ENCODE data around the gene WFDC6. TPM values are rescaled to one million over a fixed set of nuclear protein-coding genes. Genes with fewer than 3 reads are reported as not detected.

WFDC6 gene
- total RNA-seq, 2 experiments from 2014 or later: not detected

DNA sequence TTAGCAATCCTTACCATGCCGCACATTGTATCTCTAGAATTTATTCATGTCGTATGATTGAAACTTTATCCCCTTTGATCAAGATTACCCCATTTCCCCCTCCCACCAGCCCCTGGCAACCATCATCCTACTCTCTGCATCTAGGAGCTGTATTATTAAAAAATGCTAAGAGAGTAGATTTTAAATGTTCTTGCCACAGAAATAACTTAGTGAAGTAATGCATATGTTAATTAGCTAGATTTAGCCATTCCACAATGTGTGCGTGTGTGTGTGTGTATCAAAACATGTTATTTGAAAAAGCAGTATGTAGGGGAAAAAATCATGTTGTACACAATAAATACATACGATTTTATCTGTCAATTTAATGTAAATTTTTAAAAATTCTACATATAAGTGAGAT lies 12.0 kb downstream of the WFDC6 start:
- ChIA-PET CTCF (interaction anchor here (0.7 kb wide), 1 partner anchor 264 kb away, joined by 3 read pairs; no protein-coding TSS in a partner anchor), POLR2A (no interaction called here)

DNA sequence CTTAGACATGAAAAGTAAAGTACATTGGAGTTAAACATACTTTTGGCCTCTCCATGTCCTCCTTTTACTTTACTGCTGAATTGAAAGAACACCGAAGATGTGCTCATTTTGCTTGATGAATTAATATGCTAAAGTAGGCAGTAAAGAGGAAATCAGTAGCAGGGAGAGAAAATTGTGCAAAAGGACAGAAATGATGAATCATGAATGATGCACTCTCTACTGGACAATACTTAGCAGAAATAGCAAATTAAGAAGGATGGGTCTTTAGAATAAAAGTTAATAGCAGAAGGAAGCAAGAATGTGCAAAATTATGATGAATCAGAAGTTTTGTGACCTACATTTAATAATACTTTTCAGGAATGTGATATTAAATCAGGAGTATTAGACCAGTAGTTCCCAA lies 15.5 kb downstream of the WFDC6 start:
- CTCF ChIA-PET: no interaction called here
- POLR2A ChIA-PET: no interaction called here

DNA sequence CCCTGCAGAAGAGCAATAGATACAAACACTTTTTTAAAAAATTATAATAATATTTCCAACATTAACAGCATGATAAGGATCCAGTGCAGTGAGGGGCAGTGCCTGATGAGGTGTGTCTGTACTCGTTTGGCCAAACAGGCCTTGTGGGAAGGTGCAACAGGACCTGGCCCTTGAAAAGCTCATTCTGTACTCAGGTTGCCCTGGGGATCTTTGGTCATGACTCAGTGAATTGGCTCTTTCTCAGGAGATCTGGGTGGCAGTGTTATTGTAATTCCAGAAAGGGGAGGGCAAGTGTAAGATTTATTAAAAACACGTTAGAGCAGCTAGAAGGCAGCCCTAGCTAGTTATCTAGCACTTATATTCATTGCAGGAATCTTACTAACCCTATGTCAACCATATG lies 21.0 kb downstream of the WFDC6 start:
- ChIA-PET POLR2A (no interaction called here), CTCF (no interaction called here)

DNA sequence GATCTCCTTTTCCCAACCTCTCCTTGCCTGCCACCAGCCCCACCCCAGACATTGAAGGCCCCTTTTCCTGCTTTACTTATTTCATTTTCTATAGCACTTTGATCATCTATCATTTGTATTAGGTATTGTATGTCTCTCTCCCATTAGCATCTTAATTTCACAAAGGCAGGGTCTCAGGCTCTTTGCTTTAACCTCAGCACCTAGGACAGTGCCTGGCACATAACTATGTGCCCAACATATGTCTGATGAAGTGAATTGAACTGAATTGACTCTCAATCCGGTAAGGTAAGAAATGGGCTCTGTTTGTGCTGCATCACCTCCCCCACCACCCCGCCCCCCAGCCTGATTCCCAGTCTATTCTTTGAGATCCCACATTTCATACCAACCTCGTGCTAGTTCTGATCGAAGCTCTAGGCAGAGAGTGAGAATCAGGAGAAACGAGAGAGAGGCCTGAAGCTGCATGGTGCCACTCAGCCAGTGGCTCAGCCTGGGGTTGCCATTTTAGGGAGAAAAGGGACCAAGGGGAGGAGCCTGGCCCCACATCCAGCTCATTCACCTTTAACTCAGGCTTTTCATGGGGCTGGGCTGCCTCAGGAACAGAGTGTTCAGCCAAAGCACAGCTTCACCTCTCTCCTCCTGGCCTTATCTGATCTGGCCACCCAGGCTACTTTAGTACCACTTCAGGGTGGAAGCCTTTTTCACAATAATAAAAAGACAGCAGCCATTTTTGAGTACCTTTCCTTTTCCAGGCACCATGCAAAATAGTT lies 24.0 kb downstream of the WFDC6 start, which contains the start of gene SPINT3:
Gene SPINT3, minus strand, starts transcription at position 476 of the 767 bp plus-strand sequence. Its CDS starts 14 bp downstream, at position 462.
- POLR2A ChIA-PET: no interaction called here
- CTCF ChIA-PET: interaction anchor here (1.4 kb wide), 1 partner anchor 10 kb away, joined by 3 read pairs; no protein-coding TSS in a partner anchor

DNA sequence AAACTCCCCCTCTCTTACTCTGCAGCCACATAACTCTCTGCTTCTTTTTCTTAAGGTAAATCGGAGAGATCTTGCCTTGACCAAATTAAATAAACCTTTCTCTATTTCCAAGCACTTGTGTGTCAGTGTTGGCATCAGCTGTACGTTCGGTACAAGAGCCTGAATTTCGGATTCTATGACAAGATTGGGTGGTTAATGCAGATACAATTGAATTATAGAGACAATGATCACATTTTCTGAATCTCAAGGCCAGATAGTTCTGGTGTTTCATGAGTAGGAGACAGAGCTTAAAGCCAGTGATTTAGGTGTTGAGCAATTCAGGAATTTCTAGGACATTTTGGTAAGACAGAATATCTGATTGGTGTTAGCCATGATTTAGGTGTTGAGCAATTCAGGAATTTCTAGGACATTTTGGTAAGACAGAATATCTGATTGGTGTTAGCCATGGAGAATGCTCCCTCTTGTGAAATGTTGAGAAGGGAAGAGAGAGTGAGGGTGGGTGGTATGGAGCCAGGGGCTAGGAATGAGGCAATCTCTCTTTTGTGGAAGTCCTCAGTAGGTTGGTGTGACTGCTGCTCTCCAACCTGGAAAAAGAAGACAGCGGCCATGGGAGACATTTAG lies 28.9 kb downstream of the WFDC6 start:
- CTCF ChIA-PET: no interaction called here

DNA sequence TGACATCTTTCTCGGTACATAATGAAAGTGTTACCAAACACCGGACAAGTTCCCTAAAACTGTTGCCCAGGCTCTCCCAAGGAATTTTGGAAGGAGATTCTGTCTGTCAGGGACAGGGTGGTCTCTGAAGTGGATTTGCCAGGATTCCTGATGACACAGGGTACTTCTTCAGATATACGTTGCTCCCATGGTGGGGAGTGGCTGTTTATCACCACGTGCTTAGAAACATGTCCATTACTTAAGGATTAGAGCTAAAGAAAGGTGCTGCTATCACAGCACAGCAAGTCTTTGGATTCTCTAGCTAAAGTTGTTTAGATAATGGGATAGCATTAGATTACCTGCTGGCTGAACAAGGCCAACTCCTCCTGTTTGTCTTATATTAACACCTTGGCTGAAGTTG lies 30.2 kb downstream of the WFDC6 start:
- ChIA-PET POLR2A (no interaction called here), CTCF (no interaction called here)

More for the DNA sequence above, 28.9 kb downstream of the WFDC6 start:
- POLR2A ChIA-PET: no interaction called here

DNA sequence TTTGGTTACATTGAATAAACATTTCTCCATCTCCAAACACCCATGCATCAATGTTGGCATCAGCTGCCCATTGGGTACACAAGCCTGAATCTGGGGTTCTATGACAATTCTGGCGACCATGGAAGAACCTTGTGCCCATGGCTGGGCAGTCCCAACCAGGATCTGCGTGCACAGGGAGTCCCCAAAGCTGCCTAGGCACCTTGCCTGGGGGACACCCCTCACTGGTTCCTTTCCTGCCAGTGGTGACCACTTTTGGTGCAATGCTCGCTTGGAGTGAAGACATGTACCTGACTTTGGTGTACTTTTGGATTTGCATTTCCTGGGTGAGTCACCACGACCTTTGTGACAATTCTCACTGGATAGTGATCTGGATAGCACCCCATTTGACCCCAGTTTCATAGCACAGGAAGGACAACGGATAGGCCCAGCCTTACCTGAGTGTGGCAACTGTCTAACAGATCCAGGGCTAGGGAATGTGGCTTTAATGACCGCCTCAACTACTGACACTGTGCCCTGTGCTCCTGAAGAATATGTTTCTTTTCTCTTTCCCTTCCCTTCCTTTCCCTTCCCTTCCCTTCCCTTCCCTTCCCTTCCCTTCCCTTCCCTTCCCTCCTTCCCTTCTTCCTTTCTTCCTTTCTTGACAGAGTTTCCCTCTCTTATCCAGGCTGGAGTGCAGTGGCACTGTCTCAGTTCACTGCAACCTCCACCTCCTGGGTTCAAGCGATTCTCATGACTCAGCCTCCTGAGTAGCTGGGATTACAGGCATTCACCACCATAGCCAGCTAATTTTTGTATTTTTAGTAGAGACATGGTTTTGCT lies 31.0 kb downstream of the WFDC6 start:
- POLR2A ChIA-PET: no interaction called here
- CTCF ChIA-PET: no interaction called here

DNA sequence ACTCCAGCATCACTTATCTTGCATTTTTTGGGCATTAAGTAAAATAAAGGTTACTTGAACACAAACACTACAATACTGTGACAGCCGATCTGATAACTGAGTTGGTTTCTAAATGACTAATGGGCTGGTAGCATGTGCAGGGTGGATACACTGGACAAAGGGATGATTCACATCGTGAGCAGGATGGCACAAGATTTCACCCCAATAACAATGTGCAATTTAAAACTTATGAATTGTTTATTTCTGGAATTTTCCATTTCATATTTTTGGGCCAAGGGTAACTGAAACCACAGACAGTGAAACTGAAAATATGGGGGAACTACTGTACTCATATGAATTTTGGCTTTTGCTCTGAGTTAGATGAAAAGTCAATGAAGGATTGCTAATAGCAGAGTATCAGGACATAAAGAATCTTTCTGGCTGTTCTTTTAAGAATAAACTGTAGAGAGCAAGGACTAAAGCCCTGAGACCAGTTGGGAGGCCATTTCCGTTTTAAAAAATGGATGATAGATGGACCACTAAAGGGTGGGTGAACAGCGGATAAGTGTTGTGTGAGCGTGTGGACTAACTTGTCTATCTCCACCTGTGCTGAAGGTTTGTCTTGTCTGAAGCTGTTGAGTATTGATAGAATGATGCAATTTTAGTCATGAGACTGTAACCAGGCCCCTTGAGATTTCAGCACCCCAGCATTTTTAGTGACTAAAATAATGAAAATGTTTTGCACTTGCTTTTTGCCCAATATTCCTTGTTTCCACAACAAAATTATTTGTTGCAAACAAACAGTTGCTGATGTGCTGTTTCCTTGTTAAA lies 32.1 kb downstream of the WFDC6 start:
- CTCF ChIA-PET: no interaction called here
- POLR2A ChIA-PET: no interaction called here

DNA sequence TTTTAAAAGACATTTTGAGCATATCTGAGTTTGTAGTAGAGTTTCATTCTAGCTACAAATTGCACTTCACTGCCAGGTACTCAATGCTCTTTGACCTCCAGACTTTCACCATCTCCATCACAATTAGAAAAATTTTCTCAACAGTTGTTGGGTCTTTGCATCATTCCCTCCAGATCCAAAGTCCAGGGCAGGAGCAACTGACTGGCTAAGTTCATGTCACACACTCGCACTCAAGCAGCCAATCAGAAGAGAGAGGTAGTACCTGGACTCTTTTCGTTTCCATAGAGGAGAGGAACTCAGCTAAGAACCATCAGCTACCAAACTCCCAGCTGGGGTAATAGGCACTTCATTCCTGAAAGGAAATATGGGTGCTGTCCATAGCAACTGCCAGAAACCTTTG lies 32.9 kb downstream of the WFDC6 start:
- ChIA-PET CTCF (no interaction called here), POLR2A (no interaction called here)

DNA sequence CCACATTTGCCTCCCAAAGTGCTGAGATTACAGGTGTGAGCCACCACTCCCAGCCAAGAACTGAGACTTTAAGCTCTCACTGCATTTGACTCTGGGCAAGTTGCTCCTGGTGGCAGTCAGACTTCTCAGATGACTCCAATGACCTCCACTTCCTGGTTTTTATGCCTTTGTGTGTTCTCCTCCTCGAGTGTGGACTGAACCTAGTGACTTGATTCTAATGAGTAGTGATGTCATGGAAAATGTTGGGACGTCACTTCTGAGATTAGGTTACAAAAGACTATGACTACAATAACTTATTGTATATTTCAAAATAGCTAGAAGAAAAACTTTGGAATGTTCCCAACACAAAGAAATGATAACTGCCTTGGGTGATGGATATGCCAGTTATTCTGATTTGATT lies 35.9 kb downstream of the WFDC6 start:
- CTCF ChIA-PET: no interaction called here
- POLR2A ChIA-PET: no interaction called here

DNA sequence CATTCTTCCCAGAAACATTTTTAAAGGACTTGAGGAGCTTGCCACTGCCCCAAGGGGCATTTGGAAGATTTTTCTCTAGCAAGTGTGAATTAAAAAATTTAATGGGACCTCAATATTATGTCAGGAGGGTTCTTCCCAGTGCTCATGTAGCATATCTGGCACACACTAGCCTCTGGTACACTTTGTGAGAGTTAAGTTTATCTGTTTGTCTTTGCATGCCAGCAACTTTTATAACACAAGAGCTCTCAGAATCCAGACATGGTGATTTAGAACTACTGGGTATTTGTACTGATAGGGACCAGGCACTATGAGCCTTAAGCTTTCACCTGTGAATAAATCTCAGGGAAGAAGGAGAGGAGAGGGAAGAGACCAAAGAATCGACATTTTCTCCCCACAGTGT lies 36.7 kb downstream of the WFDC6 start:
- ChIA-PET POLR2A (no interaction called here), CTCF (no interaction called here)

DNA sequence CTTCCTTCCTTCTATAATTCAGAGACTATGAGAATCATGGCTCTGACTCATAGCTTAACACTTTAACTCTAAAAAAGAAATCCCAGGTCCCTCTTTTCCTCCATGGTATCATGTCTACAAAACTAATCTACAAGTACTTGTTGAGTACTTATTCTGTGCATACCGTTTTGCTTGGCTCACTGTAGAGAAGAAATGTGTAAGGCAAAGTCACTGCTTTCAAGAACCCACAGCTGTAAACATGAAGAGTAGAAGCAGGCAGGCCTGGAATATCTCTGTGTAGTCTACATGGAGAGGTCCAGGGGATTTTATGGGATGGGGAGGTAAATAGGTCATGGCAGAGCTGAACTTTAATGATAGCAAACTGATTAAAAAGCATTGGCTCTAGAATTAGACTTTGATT lies 37.7 kb downstream of the WFDC6 start:
- CTCF ChIA-PET: no interaction called here
- POLR2A ChIA-PET: no interaction called here

DNA sequence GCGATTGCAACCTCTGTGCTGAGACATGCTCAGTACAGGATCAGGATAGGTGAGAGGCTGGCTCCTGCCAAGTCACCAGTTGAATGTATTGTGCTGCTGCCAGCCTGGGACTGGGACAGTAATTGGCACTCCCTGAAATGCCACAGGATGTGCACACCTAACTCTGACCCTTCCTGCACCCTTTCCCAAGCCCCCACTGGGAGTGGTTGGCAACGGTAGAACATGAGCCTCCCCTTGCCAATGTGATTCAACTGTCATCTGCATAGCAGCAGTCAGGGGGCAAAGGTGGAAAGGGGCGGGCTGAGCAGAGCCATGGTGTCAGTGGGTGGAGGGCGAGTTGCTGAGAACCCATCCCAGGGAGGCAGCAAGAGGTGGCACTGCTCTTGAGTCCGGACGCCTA lies 39.3 kb downstream of the WFDC6 start:
- POLR2A ChIA-PET: no interaction called here
- CTCF ChIA-PET: no interaction called here

DNA sequence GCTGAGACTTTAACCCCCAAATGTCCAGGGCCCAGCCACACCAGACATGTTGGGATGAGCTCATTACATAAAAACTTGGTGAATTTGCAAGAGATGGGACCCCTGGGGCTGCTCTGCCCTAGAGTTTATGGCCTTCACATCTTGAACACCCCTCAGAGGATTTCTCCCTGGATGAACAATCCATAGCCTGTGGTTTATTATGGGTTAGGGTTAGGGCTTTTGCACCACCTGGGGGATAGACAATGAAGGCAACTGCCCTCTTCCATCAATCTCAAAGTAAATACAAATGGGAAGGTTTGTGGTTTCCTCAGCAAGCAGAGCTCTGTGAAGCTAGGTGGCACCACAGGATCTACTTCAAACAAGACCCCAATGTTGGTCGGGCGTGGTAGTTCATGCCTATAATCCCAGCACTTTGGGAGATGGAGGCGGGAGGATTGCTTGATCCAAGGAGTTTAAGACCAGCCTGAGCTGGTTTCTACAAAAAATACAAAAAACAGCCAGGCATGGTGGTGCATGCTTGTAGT lies 41.2 kb downstream of the WFDC6 start:
- POLR2A ChIA-PET: no interaction called here
- CTCF ChIA-PET: no interaction called here

DNA sequence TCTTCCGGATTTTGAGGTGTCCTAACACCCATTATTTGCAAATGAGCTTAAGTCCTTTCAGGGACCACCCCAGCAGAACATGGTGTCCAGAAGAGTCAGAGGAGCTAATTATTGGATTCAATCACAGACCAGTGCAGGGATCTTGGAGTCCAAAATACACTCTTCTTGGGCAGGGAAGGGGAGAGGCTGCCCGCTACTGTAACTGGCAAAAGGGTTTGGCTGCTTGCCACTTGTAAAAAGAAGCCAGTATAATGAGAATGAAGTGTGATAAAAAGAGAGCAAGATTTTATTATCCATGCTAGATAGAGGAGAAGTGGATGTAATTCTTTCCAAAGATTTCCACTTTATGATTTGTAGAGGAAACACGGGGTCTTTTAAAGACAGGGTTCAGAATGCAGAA lies 43.1 kb downstream of the WFDC6 start:
- CTCF ChIA-PET: interaction anchor here (0.7 kb wide), 1 partner anchor 122 kb away, joined by 3 read pairs; no protein-coding TSS in a partner anchor
- POLR2A ChIA-PET: no interaction called here

DNA sequence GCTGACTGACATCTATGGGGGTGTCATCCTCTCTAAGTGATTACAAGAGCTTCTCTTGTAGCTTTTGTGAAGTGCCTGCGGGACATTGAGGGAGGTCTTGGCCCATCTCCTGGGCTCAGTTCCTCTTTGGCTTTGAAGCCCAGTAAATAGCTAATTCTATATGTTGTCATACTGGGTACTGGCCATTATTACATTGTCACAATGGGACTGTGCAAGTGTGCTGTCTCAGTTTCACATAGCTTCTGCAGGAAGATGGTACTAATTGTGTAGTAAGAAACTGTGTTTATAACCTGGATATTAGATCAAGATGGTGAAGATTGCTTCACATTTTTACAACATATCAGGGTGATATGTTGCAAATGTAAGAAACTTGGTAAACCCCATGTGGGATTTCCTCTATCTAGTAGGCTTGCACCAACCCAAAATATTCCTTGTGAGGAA lies 43.8 kb downstream of the WFDC6 start:
- ChIA-PET CTCF (no interaction called here), POLR2A (no interaction called here)

DNA sequence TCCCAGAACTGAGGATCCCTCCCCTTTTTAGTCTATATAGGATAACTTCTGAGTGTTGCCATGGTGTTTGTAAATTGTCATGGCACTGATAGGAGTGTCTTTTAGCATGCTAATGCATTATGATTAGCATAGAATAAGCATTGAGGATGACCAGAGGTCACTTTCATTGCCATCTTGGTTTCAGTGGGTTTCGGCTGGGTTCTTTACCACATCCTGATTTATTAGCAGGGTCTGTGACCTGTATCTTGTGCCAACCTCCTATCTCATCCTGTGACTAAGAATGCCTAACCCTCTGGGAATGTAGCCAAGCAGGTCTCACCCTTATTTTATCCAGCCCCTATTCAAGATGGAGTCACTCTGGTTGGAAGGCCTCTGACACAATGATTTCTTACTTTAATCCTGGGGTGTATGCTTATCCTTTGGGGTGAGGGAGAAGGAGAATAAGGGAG lies 50.2 kb downstream of the WFDC6 start:
- POLR2A ChIA-PET: no interaction called here
- CTCF ChIA-PET: interaction anchor here (1.5 kb wide), 1 partner anchor 39 kb away, joined by 5 read pairs; no protein-coding TSS in a partner anchor

DNA sequence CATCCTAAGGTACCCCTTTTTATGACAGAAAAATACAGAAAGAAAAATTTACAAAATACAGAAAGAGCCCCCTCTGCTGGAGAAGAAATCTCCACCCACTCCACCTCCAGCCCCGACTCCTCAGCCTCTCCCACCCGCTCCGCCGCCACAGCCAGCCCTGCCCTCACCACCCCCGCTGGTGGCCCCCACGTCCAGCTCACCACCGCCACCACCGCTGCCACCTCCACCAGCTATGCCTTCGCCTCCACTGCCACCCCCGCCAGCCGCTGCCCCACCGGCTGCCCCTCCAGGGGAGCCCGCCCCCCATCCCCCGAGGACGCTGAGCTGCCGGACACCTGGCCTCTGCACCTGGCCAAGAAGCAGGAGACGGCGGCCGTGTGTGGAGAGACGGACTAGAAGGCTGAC lies 52.0 kb downstream of the WFDC6 start:
- ChIA-PET CTCF (no interaction called here), POLR2A (interaction anchor here (0.6 kb wide), 1 partner anchor 267 kb away, joined by 3 read pairs; no protein-coding TSS in a partner anchor)

DNA sequence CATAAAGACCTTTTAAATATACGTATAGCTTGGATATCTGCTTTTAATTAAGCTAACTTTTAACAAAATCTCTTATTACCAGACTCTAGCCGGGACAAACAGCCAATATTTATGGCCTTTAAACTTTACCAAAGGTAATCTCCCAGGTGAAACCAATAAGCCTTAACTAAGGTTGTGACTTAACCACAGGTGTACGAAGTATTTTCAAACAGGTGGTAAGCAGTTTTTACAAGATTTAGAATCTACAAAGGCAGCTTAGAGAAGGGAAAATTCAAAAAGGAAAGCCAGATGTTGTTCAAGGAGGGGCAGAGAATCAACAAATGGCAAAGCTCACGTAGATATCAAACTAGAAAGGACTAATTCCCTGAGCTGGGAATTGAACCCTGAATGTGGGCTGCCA lies 53.9 kb downstream of the WFDC6 start:
- ChIA-PET CTCF (no interaction called here), POLR2A (no interaction called here)

DNA sequence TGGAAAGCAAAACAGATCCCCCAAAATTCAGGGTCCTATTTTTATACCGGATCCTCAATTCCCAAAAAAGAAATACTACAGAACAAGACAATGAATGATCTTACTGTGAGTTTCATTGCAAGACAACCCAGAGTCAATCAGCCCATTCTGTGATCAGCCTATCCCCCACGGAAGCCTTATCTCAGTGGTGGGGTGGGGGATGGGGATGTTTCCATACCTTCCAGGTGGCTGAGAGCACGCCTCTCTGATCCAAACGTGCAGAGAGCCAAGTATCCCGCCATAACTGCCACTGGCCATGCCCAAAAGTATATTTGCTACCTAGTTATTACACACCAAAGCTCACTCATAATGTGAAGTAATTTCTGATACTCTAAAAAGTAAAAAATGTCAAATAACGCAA lies 54.6 kb downstream of the WFDC6 start:
- ChIA-PET POLR2A (no interaction called here), CTCF (no interaction called here)

All from activated CD8-positive, alpha-beta memory T cell treated with anti-CD3 and anti-CD28 coated beads for 36 hours (primary cell).